Prostate gland (tissue), 2 donors: Measurements from ENCODE around the gene RUNX3.

Experiments
- POLR2A ChIP-seq: fragments of 450-650 bp; IDR thresholded peaks from one replicate; pipeline ENCODE4 v1.6.1; 2016; ENCODE audit warnings: antibody characterized with exemption, mild to moderate bottlenecking
- TF ChIP-seq, protein P1 (sequence below), 4 experiments: fragments of 200-600 bp in 2 of 4; fragments of 450-650 bp in 2 of 4; sonication (generic) in 2 of 4; IDR thresholded peaks; 1 replicate in 3 of 4; 2 replicates in 1 of 4; pipeline ENCODE4 v1.5.1; 2016 to 2019; ENCODE audit warnings: antibody characterized with exemption in 4 of 4, mild to moderate bottlenecking in 2 of 4, moderate library complexity in 2 of 4

DNA sequence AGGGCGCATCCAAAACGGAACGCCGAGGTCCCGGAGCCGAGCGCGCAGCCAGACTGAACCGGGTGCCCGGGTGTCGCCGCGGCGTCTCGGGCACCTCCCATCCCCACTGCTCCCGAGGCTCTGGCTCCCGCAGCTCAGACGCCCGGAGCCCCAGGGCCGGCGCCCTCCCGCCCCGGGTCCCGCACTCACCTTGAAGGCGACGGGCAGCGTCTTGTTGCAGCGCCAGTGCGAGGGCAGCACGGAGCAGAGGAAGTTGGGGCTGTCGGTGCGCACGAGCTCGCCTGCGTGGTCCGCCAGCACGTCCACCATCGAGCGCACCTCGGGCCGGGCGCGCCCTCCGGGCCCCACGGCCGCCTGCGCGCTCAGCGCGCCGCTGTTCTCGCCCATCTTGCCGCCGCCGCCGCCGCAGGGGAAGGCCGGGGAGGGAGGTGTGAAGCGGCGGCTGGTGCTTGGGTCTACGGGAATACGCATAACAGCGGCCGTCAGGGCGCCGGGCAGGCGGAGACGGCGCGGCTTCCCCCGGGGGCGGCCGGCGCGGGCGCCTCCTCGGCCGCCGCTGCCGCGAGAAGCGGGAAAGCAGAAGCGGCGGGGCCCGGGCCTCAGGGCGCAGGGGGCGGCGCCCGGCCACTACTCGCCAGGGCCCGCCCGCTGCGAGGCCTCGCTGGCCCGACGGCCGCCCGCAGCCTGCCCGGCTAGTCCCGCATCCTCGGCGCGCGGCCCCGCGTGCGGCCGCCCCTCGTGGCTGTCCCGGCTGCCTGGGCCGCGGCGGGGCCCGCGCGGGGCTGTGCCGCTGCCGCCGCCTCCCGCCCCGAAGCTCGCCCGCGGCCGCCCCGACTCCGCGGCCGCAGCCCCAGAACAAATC, 447 bp downstream of the RUNX3 start:
- TF ChIP-seq POLR2A, result no peak
- TF ChIP-seq, protein P1, sequence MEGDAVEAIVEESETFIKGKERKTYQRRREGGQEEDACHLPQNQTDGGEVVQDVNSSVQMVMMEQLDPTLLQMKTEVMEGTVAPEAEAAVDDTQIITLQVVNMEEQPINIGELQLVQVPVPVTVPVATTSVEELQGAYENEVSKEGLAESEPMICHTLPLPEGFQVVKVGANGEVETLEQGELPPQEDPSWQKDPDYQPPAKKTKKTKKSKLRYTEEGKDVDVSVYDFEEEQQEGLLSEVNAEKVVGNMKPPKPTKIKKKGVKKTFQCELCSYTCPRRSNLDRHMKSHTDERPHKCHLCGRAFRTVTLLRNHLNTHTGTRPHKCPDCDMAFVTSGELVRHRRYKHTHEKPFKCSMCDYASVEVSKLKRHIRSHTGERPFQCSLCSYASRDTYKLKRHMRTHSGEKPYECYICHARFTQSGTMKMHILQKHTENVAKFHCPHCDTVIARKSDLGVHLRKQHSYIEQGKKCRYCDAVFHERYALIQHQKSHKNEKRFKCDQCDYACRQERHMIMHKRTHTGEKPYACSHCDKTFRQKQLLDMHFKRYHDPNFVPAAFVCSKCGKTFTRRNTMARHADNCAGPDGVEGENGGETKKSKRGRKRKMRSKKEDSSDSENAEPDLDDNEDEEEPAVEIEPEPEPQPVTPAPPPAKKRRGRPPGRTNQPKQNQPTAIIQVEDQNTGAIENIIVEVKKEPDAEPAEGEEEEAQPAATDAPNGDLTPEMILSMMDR (IDR thresholded peaks at IDR 0.05), result no peak
